H1 (cell line): ENCODE measurements around the gene DYTN. TPM values are rescaled to one million over a fixed set of nuclear protein-coding genes. Genes with fewer than 3 reads are reported as not detected.

Experiments
- CTCF ChIA-PET: fragments of 300-600 bp; sonication (Branson Sonifier 250); formaldehyde crosslinking; loops from one replicate; lab custom pipeline; 2021; ENCODE audit not compliant: partially characterized antibody; lab: Charles Lee
- POLR2A ChIA-PET: fragments of 300-600 bp; sonication (Branson Sonifier 250); formaldehyde crosslinking; loops from one replicate; lab custom pipeline; 2021; ENCODE audit warnings: inconsistent platforms; ENCODE audit not compliant: partially characterized antibody; lab: Charles Lee
- DNase-seq, 2 experiments: peaks; one replicate each; pipeline versions ENCODE4 v3.0.0 to v3.0.0-alpha.2; 2010 to 2022; ENCODE audit warnings: low spot score in 2 of 2, low read depth in 1 of 2, mixed read lengths in 1 of 2
- FAIRE-seq: peaks from 2 replicates; lab custom pipeline; 2011; peaks lifted over from hg19 to GRCh38; lab: Jason Lieb, UNC
- H2AFZ ChIP-seq: 2 replicates; pipeline ENCODE4 v1.8.1; 2012; ENCODE audit warnings: low read length, inconsistent platforms
- H2AK5ac ChIP-seq: 2 replicates; pipeline ENCODE4 v1.6.1; 2013; ENCODE audit warnings: low read depth, low read length
- H2BK120ac ChIP-seq: replicated peaks from 2 replicates; pipeline ENCODE3; 2013; ENCODE audit warnings: low read depth, low read length, inconsistent platforms
- H2BK12ac ChIP-seq: 2 replicates; pipeline ENCODE4 v1.6.1; 2013; ENCODE audit warnings: low read depth, low read length
- H2BK15ac ChIP-seq: 2 replicates; pipeline ENCODE4 v1.6.1; 2013; ENCODE audit warnings: low read length
- H2BK20ac ChIP-seq: 2 replicates; pipeline ENCODE4 v1.6.1; 2013; ENCODE audit warnings: low read length
- H2BK5ac ChIP-seq: 2 replicates; pipeline ENCODE4 v1.6.1; 2013; ENCODE audit warnings: low read depth, low read length
- H3K14ac ChIP-seq: 2 replicates; pipeline ENCODE4 v1.6.1; 2013; ENCODE audit warnings: inconsistent platforms; ENCODE audit not compliant: insufficient read length
- H3K18ac ChIP-seq: 2 replicates; pipeline ENCODE4 v1.6.1; 2013; ENCODE audit warnings: low read length; ENCODE audit errors: extremely low read depth
- H3K23ac ChIP-seq: 2 replicates; pipeline ENCODE4 v1.6.1; 2013; ENCODE audit warnings: inconsistent platforms; ENCODE audit not compliant: insufficient read length
- H3K23me2 ChIP-seq: 2 replicates; pipeline ENCODE4 v1.6.1; 2013; ENCODE audit warnings: low read depth, low read length
- H3K27ac ChIP-seq: 2 replicates; pipeline ENCODE4 v1.6.1; 2011; ENCODE audit warnings: low read depth, low read length, inconsistent platforms
- H3K27me3 ChIP-seq, 4 experiments: replicated peaks in 1 of 4; 1 replicate in 1 of 4; 2 replicates in 3 of 4; pipeline versions ENCODE4 v1.6.1 to v1.8.1; 2011 to 2013; ENCODE audit warnings: low read length in 3 of 4, mild to moderate bottlenecking in 3 of 4, inconsistent platforms in 2 of 4, mixed read lengths in 2 of 4, moderate library complexity in 1 of 4; ENCODE audit not compliant: control insufficient read depth in 3 of 4, insufficient read depth in 3 of 4; ENCODE audit errors: extremely low read depth in 1 of 4
- H3K36me3 ChIP-seq, 4 experiments: 2 replicates each; pipeline versions ENCODE4 v1.6.1 to v1.8.1; 2011 to 2013; ENCODE audit warnings: mild to moderate bottlenecking in 4 of 4, low read length in 3 of 4, moderate library complexity in 2 of 4, control low read depth in 1 of 4, inconsistent platforms in 1 of 4; ENCODE audit not compliant: insufficient read depth in 4 of 4, control insufficient read depth in 2 of 4
- H3K4ac ChIP-seq: replicated peaks from 2 replicates; pipeline ENCODE3; 2013; ENCODE audit warnings: low read length, low read depth, mixed read lengths, inconsistent platforms; ENCODE audit not compliant: insufficient read length
- H3K4me1 ChIP-seq, 4 experiments: replicated peaks in 1 of 4; 1 replicate in 1 of 4; 2 replicates in 3 of 4; pipeline versions ENCODE4 v1.6.1 to v1.8.1; 2011 to 2013; ENCODE audit warnings: low read length in 3 of 4, inconsistent platforms in 2 of 4, mixed read lengths in 1 of 4; ENCODE audit not compliant: insufficient read depth in 4 of 4, control insufficient read depth in 3 of 4
- H3K4me2 ChIP-seq, 2 experiments: 2 replicates each; pipeline versions ENCODE4 v1.6.1 to v1.8.1; 2011 to 2013; ENCODE audit warnings: low read depth in 2 of 2, low read length in 2 of 2, control low read depth in 1 of 2, inconsistent platforms in 1 of 2, mild to moderate bottlenecking in 1 of 2; ENCODE audit not compliant: insufficient read depth in 1 of 2
- H3K4me3 ChIP-seq, 4 experiments: fragments of 200-600, 300-600 bp in 1 of 4; sonication (generic), shearing (Covaris generic), sonication (Bioruptor Twin) in 1 of 4; 2 replicates each; pipeline versions ENCODE4 v1.5.1 to v1.8.1; 2011 to 2016; ENCODE audit warnings: low read length in 4 of 4, low read depth in 3 of 4, control low read depth in 2 of 4, inconsistent platforms in 2 of 4, mild to moderate bottlenecking in 2 of 4, mixed read lengths in 1 of 4, moderate library complexity in 1 of 4; ENCODE audit not compliant: insufficient read depth in 2 of 4; ENCODE audit errors: extremely low read depth in 1 of 4
- H3K56ac ChIP-seq: replicated peaks from 2 replicates; pipeline ENCODE3; 2013; ENCODE audit warnings: low read depth, mild to moderate bottlenecking, mixed read lengths, low read length, inconsistent platforms; ENCODE audit not compliant: insufficient read length
- H3K79me1 ChIP-seq: 2 replicates; pipeline ENCODE4 v1.6.1; 2013; ENCODE audit warnings: low read depth, low read length, control low read depth
- H3K79me2 ChIP-seq, 2 experiments: 2 replicates each; pipeline versions ENCODE4 v1.6.1 to v1.8.1; 2012 to 2013; ENCODE audit warnings: low read length in 2 of 2, mild to moderate bottlenecking in 2 of 2, inconsistent platforms in 1 of 2; ENCODE audit not compliant: insufficient read depth in 2 of 2, control insufficient read depth in 1 of 2
- H3K9ac ChIP-seq, 4 experiments: replicated peaks in 1 of 4; 1 replicate in 1 of 4; 2 replicates in 3 of 4; pipeline versions ENCODE4 v1.6.1 to v1.8.1; 2011 to 2013; ENCODE audit warnings: low read depth in 3 of 4, low read length in 3 of 4, control low read depth in 2 of 4, mild to moderate bottlenecking in 2 of 4, moderate library complexity in 2 of 4, inconsistent platforms in 1 of 4; ENCODE audit errors: extremely low read depth in 1 of 4
- H3K9me3 ChIP-seq, 2 experiments: 2 replicates each; pipeline versions ENCODE4 v1.6.1 to v1.8.1; 2012 to 2013; ENCODE audit warnings: mild to moderate bottlenecking in 2 of 2, moderate library complexity in 2 of 2, control low read depth in 1 of 2, inconsistent platforms in 1 of 2, low read depth in 1 of 2, low read length in 1 of 2, mixed read lengths in 1 of 2; ENCODE audit not compliant: insufficient read depth in 2 of 2
- H4K20me1 ChIP-seq, 2 experiments: replicated peaks in 1 of 2; 2 replicates each; pipeline versions ENCODE3 to v1.8.1; 2011 to 2013; ENCODE audit warnings: inconsistent platforms in 2 of 2, low read length in 2 of 2, mild to moderate bottlenecking in 1 of 2; ENCODE audit not compliant: insufficient read depth in 2 of 2, control insufficient read depth in 1 of 2
- H4K5ac ChIP-seq: 2 replicates; pipeline ENCODE4 v1.6.1; 2013; ENCODE audit warnings: low read length, low read depth, mixed read lengths, inconsistent platforms; ENCODE audit not compliant: insufficient read length
- H4K8ac ChIP-seq: 2 replicates; pipeline ENCODE4 v1.8.0; 2013; ENCODE audit warnings: mild to moderate bottlenecking, moderate library complexity, low read length, inconsistent platforms; ENCODE audit not compliant: insufficient read depth; ENCODE audit errors: extremely low read depth
- H4K91ac ChIP-seq: replicated peaks from 2 replicates; pipeline ENCODE3; 2013; ENCODE audit warnings: low read length, mixed read lengths, inconsistent platforms; ENCODE audit not compliant: insufficient read length
- CEBPB ChIP-seq: IDR thresholded peaks from 2 replicates; pipeline ENCODE4 v1.6.1; 2012; ENCODE audit warnings: low read depth, low read length
- KDM1A ChIP-seq: fragments of 200-600, 300-600 bp; sonication (generic); IDR thresholded peaks from 2 replicates; pipeline ENCODE4 v1.7.1; 2016; ENCODE audit warnings: mild to moderate bottlenecking, low read length, borderline replicate concordance
- POU5F1 ChIP-seq: IDR thresholded peaks from 2 replicates; pipeline ENCODE4 v1.6.1; 2011; ENCODE audit warnings: low read depth, mild to moderate bottlenecking, low read length, moderate library complexity
- SIN3A ChIP-seq, 2 experiments: IDR thresholded peaks in 1 of 2; conservative IDR thresholded peaks in 1 of 2; 2 replicates each; pipeline ENCODE4 v1.6.1; 2011 to 2012; ENCODE audit warnings: low read length in 2 of 2, improper control_type of control experiment in 1 of 2, low read depth in 1 of 2, mild to moderate bottlenecking in 1 of 2
- WGBS, 2 experiments: shearing (Covaris generic) in 1 of 2; methylation state at CpG; one replicate each; pipeline versions ENCODE4 v1.1.6 to v1.1.7; 2013 to 2015; ENCODE audit warnings: low lambda C conversion rate in 2 of 2, mixed read lengths in 2 of 2, inconsistent platforms in 1 of 2, low coverage in 1 of 2, missing lambda C conversion rate in 1 of 2; ENCODE audit not compliant: insufficient replicate concordance in 2 of 2, insufficient coverage in 1 of 2, insufficient read length in 1 of 2; ENCODE audit errors: extremely low coverage in 1 of 2, missing lambda C conversion rate in 1 of 2; 5-methylcytosine and 5-hydroxymethylcytosine counted together
- polyA plus RNA-seq, 7 experiments: library from polyadenylated mRNA; depleted of rRNA in 3 of 7; stranded (reverse) in 5 of 7; unstranded in 2 of 7; fragments of >200 nt in 5 of 7; fragments of 200-250 nt in 2 of 7; gene quantifications; 1 replicate in 5 of 7; 2 replicates in 1 of 7; 4 replicates in 1 of 7; pipeline versions ENCODE4 v1.2.1 to v1.2.3, GENCODE V29; 2011 to 2013; ENCODE audit warnings: missing spikeins in 2 of 7, mixed read lengths in 2 of 7
- total RNA-seq: library from RNA; stranded (reverse); fragmentation: NEBNext Ultra II Directional; extraction: Animal tissue kit (Norgen Biotek cat#: 25700); gene quantifications from 2 replicates; pipeline ENCODE4 v1.2.1, GENCODE V29; 2021

The DYTN gene
- total and polyA plus RNA-seq, 2 of the 8 experiments (the other 6 are each of a cell fraction or from before 2014, with no cell fraction given), result not detected

GRCh38 chr2:206647985-206648384 is 70.2 kb downstream of the DYTN start:
- no peak overlapping the region for H3K9ac ChIP-seq
- H2BK5ac ChIP-seq, result no peak overlapping the region
- ChIA-PET POLR2A (no interaction called here), CTCF (interaction anchor here (0.6 kb wide), 1 partner anchor 545 kb away, joined by 3 read pairs; no protein-coding TSS in a partner anchor)
- no peak overlapping the region for H2AK5ac ChIP-seq
- H4K91ac ChIP-seq, result no peak overlapping the region
- no peak overlapping the region for H2BK15ac ChIP-seq
- no peak overlapping the region for H3K56ac ChIP-seq
- 85% methylated on average over 1 of the region's 1 CpG; no CpG with 5 or more reads in 1 of the 2 experiments for WGBS, 2 experiments
- no peak overlapping the region for H2BK20ac ChIP-seq
- no peaks in the 10 kb centered on the region for H3K9me3 ChIP-seq
- H3K36me3 ChIP-seq, result no peaks in the 10 kb centered on the region
- no peak overlapping the region for H2BK12ac ChIP-seq
- H3K23me2 ChIP-seq, result no peaks in the 10 kb centered on the region
- no peak for DNase-seq
- H3K4me3 ChIP-seq, result no peak overlapping the region
- no peak overlapping the region for H3K14ac ChIP-seq
- H3K4me2 ChIP-seq, result no peak overlapping the region
- H3K23ac ChIP-seq, result no peak overlapping the region
- no peak overlapping the region for H2AFZ ChIP-seq
- no peak overlapping the region for H3K27ac ChIP-seq
- no peaks in the 10 kb centered on the region for H4K20me1 ChIP-seq
- TF ChIP-seq KDM1A (no peak), SIN3A (conservative IDR thresholded peaks at IDR 0.05 in 1 of 2, IDR thresholded peaks at IDR 0.05 in 1 of 2; ENCODE audit: low read depth in 1 of 2, low read length in 2 of 2) (no peak), POU5F1 (no peak), CEBPB (peak; percentile 28; the same call in 1 of the 2 replicates)
- FAIRE-seq, result no peak
- H3K79me2 ChIP-seq, result no peaks in the 10 kb centered on the region
- no peak overlapping the region for H3K4ac ChIP-seq
- H2BK120ac ChIP-seq, result no peak overlapping the region
- H3K27me3 ChIP-seq, result peaks cover 0 to 4% (median 2%) of the 10 kb centered on the region in 4 experiments; a peak in 3 of 7 replicates
- no peaks in the 10 kb centered on the region for H3K4me1 ChIP-seq
- H4K5ac ChIP-seq, result no peak overlapping the region
- H3K18ac ChIP-seq, result no peak overlapping the region
- no peak overlapping the region for H4K8ac ChIP-seq
- H3K79me1 ChIP-seq, result no peaks in the 10 kb centered on the region
